ENCODE data around the gene VPS9D1.
A peak's percentile ranks its signal among the peaks of the same experiment; 100 is the strongest.
"Not testable (repeated sequence)": the region's sequence is repeated elsewhere in the genome, so short reads cannot be mapped to it uniquely, and the experiment has no call there.

The VPS9D1 gene

GRCh38 chr16:89691986-89692569, 28.6 kb downstream of the VPS9D1 start:
- no peak for DNase-seq

- no peak for DNase-seq
These were observed 29.3 kb downstream of the VPS9D1 start for GRCh38 chr16:89691231-89691985.

- no peak for DNase-seq
These were observed 30.3 kb downstream of the VPS9D1 start for GRCh38 chr16:89690392-89690901.

GRCh38 chr16:89689621-89690020, 31.1 kb downstream of the VPS9D1 start:
- DNase-seq = not testable (repeated sequence)

- no peak for DNase-seq
These were observed 31.6 kb downstream of the VPS9D1 start for GRCh38 chr16:89689142-89689541.

DNA sequence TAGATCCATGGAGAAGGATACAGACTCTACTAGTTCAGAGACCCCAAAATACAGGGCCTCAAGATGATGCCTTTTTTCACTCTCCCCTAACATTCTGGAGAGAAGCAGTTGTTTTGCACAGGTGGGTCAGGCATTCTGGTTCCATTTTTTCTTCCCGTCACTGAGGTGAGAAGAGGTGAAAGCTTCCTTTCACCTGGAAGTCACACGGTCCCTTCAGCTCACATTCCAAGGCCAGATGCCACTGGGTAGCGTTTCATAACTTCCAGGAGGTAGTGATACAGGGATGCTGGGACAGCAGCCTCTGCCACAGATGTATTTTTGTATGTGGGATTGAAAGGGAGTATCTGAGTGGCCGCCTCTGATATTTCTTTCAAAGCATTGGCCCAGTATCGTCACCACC, 32.3 kb downstream of the VPS9D1 start:
- no peak for DNase-seq

GRCh38 chr16:89687092-89687940, 33.4 kb downstream of the VPS9D1 start:
- peak; percentile 18 for DNase-seq

- DNase-seq = peak; percentile 90
These were observed 34.1 kb downstream of the VPS9D1 start, which contains the start of gene CDK10 for GRCh38 chr16:89686520-89687091. Gene CDK10 (plus strand): TSS chr16:89686689. CDS start chr16:89686711, 22 bp downstream.

- DNase-seq = no peak
These were observed 34.8 kb downstream of the VPS9D1 start for GRCh38 chr16:89685916-89686315.

GRCh38 chr16:89678258-89678657, 42.4 kb downstream of the VPS9D1 start:
- no peak for DNase-seq

GRCh38 chr16:89672177-89672941, 48.3 kb downstream of the VPS9D1 start:
- DNase-seq = no peak

DNA sequence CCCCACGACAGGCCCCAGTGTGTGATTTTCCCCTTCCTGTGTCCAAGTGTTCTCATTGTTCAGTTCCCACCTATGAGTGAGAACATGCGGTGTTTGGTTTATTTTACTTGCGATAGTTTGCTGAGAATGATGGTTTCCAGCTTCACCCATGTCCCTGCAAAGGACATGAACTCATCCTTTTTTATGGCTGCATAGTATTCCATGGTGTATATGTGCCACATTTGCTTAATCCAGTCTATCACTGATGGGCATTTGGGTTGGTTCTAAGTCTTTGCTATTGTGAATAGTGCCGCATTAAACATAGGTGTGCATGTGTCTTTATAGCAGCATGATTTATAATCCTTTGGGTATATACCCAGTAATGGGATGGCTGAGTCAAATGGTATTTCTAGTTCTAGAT, 49.1 kb downstream of the VPS9D1 start:
- DNase-seq = not testable (repeated sequence)

DNA sequence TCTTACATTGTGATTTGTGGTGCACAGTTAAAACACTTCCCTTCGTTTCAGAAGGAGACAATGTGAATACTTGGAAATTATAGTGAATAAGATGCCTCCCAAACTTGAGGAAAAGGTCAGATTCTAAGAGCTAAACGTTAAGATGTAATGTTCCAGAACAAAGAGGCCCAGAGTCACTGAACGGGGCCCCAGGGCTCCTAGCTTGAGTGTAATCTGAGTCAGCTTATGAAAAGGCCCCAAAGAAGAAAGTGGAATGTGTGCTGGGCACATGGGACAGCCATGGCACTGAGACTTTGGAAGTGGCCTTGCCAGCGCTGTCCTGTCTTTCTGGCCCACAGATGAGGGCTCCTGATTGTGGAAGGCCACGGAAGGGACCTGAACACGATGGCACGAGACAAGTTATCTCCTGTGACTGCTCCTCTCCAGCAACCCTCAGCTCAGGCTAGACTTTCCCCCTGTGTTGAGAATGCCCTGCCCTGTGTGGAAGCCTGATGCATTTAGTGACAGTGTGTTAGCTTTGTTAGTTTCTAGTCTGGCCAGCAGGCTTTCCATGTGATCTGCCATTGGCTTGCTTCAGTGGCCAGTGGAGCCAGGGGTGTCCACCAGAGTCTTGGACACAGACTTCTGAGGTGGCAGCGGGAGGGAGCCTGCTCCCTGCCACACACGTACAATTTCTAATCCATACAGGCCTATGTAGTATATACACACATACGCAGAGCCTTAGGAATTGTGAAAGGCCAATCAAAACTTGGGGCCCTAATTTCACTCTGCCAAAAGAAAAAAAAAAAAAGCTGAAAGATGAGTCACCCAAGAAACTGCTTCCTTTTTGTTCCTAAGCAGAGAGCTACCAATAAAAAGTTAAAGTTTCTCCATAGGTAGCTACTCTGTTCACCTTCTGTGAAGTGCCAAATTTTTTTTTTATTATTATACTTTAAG, 49.9 kb downstream of the VPS9D1 start:
- no peak for DNase-seq

DNA sequence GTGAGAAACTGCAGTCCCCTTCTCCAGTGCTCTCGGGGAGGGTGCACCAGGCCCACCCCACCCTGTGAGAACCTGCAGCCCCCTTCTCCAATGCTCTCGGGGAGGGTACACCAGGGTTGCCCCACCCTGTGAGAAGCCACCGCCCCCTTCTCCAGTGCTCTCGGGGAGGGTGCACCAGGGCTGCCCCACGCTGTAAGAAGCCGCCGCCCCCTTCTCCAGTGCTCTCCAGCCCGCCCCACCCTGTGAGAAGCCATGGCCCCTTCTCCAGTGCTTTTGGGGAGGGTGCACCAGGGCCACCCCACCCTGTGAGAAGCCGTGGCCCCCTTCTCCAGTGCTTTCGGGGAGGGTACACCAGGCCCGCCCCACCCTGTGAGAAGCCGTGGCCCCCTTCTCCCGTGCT, 50.9 kb downstream of the VPS9D1 start:
- no peak for DNase-seq

GRCh38 chr16:89668790-89669158, 51.9 kb downstream of the VPS9D1 start:
- DNase-seq = no peak

DNA sequence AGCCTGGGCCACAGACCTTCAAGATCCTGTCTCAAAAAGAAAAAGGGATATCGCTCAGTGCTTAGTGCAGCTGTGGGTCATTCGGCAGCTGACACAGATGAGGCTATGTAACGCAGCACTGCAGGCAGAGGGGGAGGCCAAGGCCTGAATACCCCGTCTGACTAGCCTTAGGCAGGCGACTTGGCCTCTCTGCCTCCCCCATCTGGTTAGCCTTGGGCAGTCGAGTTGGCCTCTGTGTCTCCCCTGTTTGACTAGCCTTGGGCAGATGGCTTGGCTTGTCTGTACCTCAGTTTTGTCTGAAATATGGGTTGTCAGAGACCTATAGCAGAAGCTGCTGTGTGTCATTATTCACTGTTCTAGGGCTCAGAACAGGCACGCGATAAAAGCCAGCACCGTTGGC, 53.1 kb downstream of the VPS9D1 start:
- no peak for DNase-seq

DNA sequence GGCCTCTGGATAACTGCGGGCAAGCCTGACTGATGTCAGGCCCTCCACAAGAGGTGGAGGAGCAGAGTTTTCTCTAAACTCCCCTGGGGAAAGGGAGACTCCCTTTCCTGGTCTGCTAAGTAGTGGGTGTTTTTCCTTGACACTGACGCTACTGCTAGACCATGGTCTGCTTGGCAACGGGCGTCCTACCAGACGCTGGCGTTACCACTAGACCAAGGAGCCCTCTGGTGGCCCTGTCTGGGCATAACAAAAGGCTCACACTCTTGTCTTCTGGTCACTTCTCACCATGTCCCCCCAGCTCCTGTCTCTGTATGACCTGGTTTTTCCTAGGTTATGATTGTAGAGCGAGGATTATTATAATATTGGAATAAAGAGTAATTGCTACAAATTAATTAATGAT, 53.7 kb downstream of the VPS9D1 start:
- peak; percentile 55 for DNase-seq

- not testable (repeated sequence) for DNase-seq
These were observed 56.5 kb downstream of the VPS9D1 start for GRCh38 chr16:89664238-89664637.

DNA sequence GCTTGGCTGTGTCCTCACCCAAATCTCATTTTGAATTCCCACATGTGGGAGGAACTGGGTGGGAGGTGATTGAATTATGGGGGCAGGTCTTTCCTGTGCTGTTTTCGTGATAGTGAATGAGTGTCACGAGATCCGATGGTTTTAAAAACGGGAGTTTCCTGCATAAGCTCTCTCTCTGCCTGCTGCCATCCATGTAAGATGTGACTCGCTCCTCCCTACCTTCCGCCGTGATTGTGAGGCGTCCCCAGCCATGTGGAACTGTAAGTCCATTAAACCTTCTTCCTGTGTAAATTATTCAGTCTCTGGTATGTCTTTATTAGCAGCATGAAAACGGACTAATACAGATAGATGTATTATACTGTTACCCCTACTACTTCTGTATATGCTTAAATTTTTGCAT, 59.5 kb downstream of the VPS9D1 start:
- DNase-seq = no peak

GRCh38 chr16:89660146-89660545, 60.6 kb downstream of the VPS9D1 start:
- no peak for DNase-seq

DNA sequence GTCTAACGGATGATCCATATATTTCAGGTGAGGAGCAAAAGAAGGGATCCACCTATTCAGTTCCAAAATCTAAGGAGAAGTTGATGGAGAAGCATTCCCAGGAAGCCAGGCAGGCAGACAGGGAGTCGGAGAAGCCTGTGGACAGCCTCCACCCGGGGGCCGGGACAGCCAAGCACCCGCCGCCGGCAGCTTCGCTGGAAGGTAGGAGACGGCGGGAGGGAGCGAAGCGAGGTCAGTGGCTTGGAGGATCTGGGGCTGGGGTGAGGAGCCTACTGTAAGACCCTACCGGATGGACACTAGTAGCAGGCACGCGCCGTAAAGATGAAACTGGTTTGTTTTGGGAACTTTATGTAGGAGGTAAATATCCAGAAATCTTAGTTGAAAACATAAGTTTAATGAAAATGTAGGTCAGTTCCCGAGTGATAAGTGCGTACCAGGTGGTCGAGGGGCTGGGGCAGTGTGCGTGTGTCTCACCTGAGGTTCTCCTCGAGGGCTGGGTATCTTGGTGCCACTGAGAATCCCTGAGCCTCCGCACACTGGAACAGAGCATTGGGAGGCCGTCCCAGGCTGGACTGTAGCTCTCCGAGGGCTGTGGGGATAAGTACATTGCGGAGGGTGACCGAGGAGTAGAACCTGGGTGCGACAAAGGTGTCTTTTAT, 62.3 kb downstream of the VPS9D1 start:
- DNase-seq = no peak

Measured in hematopoietic multipotent progenitor cell treated with erythropoietin and hydrocortisone succinate and interleukin-3 and kit ligand, for 8 days (in vitro differentiated cells).